Uterus (tissue), 2 donors: Measurements from ENCODE around the gene TNFAIP8L1.

ENCODE experiments used
- POLR2A ChIP-seq, 2 donors: fragments of 450-650 bp; IDR thresholded peaks; one replicate each; pipeline ENCODE4 v1.6.1; 2016; ENCODE audit warnings: antibody characterized with exemption in 2 of 2, mild to moderate bottlenecking in 1 of 2, moderate library complexity in 1 of 2
- TF ChIP-seq, protein P1 (sequence below), 4 experiments: fragments of 200-600 bp in 2 of 4; fragments of 450-650 bp in 2 of 4; sonication (generic) in 2 of 4; IDR thresholded peaks; one replicate each; pipeline ENCODE4 v1.5.1; 2016 to 2019; ENCODE audit warnings: antibody characterized with exemption in 4 of 4, mild to moderate bottlenecking in 2 of 4, moderate library complexity in 1 of 4

GRCh38 chr19:4676955-4677731, 37.8 kb downstream of the TNFAIP8L1 start:
- TF ChIP-seq, protein P1, sequence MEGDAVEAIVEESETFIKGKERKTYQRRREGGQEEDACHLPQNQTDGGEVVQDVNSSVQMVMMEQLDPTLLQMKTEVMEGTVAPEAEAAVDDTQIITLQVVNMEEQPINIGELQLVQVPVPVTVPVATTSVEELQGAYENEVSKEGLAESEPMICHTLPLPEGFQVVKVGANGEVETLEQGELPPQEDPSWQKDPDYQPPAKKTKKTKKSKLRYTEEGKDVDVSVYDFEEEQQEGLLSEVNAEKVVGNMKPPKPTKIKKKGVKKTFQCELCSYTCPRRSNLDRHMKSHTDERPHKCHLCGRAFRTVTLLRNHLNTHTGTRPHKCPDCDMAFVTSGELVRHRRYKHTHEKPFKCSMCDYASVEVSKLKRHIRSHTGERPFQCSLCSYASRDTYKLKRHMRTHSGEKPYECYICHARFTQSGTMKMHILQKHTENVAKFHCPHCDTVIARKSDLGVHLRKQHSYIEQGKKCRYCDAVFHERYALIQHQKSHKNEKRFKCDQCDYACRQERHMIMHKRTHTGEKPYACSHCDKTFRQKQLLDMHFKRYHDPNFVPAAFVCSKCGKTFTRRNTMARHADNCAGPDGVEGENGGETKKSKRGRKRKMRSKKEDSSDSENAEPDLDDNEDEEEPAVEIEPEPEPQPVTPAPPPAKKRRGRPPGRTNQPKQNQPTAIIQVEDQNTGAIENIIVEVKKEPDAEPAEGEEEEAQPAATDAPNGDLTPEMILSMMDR (IDR thresholded peaks at IDR 0.05) = no peak
- no peak for TF ChIP-seq POLR2A (IDR thresholded peaks at IDR 0.05)
